Smooth muscle cell of the brain vasculature (primary cell): ENCODE data around the gene PATZ1.
"Not testable (repeated sequence)": the region's sequence is repeated elsewhere in the genome, so short reads cannot be mapped to it uniquely, and the experiment has no call there.

ENCODE experiments used
- DNase-seq: peaks from one replicate; pipeline ENCODE4 v3.0.0-alpha.2; 2012; ENCODE audit warnings: low read depth, low spot score

PATZ1 gene

DNA sequence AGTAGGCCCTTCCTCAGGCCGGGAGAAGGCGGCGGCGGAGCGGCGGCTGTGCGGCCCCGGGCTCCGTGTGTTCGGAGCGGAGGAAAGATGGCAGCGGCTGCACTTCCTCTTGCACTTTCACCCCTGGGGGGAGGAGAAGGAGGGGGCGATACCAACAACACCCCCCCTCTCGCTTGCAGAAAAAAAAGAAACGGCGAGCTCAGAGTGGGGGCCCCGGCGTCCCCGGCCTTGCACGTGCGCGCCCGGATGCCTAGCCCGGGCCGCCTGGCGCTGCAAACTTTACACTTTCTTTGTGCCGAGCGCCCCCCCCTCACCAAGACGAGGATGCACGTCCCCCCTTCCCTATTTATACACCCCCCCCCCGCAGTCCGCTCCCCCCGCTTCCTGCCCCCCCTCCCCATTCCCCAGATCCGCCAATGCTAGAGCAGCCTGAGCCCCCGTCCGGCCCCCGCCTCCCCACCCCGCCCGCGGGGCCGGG is at the start of gene PATZ1:
TSS of gene PATZ1 (minus strand) at position 92 of the 478 bp plus-strand sequence. CDS start 744 bp downstream, outside the sequence.
- no peak for DNase-seq

DNA sequence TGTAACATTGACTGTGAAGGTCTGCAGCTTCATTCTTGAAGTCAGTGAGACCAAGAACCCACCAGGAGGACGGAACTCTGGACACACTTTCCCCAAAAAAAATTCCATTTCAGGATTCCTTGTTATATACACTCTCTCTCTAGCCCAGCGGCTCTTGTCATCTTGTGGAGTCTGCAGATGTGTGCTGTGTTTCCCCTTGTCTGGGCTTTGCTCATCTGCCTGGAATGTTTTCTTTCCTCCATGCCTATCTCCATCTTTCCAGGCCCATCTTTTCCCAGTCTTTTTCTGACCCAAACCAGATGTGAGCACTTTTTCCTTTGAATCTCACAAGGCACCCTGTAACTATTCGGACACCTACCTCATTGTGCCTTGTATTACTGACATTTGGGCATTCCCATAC is 48.2 kb upstream of the PATZ1 start:
- no peak for DNase-seq

GRCh38 chr22:31393893-31394292 is 47.7 kb upstream of the PATZ1 start:
- no peak for DNase-seq

- not testable (repeated sequence) for DNase-seq
Observed at GRCh38 chr22:31378651-31379050, 32.5 kb upstream of the PATZ1 start.

GRCh38 chr22:31378123-31378522 is 32.0 kb upstream of the PATZ1 start:
- no peak for DNase-seq

DNA sequence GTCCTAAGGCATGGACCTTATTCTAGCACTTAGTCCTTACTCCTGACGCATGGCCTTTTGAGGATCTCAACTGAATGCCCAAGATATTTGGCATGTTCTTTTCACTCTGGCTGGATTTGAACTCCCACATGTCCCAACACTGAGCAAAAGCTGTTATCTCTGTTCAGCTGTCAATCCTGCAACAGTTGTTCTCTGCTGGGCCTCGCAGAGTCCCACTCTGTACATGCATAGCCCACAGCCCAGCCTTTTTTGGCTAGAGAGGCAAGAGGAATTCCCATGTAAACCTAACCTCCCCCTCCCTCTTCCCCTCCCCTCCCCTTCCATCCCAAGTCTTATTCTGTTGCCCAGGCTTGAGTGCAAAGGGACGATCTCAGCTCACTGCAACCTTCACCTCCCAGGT is 31.5 kb upstream of the PATZ1 start:
- no peak for DNase-seq

DNA sequence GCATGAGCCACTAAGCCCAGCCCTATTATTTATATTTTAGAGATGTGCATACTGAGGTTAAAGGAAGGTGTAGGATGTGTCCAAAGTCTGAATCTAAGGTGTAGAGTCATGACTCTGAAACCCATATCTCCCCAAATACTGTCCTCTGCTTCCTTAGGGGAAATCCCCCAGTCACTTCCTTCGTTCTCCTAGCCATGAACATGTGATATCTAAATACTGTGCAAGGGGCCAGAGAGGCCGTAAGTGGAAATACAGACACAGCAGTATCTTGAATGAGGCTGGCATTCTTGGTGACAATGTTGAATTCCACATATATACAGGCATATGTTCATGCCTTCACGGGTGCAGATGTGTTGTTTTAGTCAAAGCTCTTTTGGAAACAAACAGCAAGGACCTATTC is 21.3 kb upstream of the PATZ1 start:
- DNase-seq = no peak

DNA sequence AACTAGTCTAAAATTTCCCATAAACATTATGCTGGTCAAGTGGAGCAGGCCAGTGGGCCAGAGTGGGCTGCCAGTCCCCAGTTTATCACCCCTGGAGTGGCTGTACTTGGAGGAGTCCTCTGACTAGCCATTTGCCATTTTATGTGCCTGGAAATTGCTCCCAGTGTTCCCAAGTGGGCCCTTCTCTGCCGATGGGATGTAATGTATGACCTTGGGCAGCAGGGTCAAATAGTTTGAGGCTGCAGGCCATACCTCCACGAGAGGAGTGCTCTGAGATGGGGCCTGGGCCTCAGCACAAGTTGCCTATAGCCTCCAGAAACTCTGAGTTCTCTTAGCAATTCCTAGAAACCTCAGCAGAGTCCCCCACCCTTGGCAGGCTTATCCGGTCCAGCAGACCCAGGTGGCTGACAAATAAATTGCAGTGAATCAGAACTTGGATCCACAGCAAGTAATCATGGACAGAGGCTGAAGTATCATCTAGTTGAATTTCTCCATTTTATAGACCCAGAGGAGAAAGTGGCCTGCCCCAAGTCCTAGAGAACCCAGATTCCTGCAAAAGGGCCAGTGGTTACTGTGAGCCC is 17.8 kb upstream of the PATZ1 start:
- no peak for DNase-seq

- no peak for DNase-seq
Observed at GRCh38 chr22:31361743-31362142, 15.6 kb upstream of the PATZ1 start.

GRCh38 chr22:31360029-31360428 is 13.9 kb upstream of the PATZ1 start:
- no peak for DNase-seq

GRCh38 chr22:31354515-31354914 is 8.4 kb upstream of the PATZ1 start:
- no peak for DNase-seq

GRCh38 chr22:31350410-31350863 is 4.3 kb upstream of the PATZ1 start:
- no peak for DNase-seq

DNA sequence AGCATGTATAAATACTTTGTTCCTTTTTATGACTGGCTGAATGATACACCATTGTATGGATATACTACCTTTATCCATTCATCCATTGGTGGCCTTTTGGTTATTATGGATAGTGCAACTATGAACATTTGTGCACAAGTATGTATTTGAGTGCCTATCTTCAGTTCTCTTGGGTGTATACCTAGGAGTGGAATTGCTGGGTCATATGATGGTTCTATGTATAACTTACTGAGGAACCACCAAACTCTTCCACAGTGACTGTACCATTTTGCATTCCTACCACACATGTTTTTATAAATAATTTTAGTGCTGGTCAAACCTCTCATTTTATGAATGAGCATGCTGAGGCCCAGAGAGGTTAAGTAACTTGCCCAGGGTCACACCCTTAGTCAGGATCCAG is 3.8 kb upstream of the PATZ1 start:
- no peak for DNase-seq

GRCh38 chr22:31348766-31349165 is 2.6 kb upstream of the PATZ1 start:
- no peak for DNase-seq

- not testable (repeated sequence) for DNase-seq
Observed at GRCh38 chr22:31348009-31348337, 1.8 kb upstream of the PATZ1 start.

DNA sequence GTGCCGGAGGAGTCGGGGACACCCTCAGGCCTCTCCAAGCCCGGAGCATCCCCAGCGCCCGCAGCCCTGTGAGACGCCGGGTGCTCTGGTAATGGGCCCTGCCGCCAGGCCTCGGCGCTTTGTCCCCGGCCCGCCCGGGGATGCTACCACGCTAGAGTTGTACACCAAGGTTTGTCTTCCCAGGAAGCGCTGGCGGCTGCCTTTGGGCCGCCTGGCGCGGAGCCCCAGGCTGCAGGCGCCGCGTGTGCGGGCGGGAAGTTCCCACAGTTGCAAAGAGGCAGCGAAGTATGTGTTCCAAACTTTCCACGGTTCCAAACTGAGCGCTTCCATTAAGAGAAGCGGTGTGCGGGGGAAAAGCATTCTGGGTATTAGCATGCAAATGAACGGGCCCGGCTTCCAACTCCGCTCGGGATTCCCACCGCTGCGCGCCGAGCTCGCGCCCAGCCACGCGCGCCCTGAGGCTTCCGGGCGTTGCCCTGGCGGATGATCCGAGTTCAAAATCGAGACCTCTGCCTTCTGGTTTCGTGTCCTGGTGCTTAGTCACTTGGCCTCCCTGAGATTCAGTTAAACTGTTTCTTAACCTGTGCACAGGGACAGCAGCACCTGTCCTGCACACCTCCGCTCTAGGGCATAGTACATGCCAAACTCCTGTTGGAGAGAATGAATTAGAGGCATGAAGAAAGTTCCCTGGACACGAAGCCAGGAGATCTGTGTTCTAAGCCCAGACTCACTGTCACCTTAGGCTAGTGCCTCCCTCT is 1.3 kb upstream of the PATZ1 start:
- DNase-seq = no peak

- no peak for DNase-seq
Observed at GRCh38 chr22:31346733-31347250, 646 bp upstream of the PATZ1 start.

GRCh38 chr22:31345331-31346254 is 553 bp downstream of the PATZ1 start:
- no peak for DNase-seq

GRCh38 chr22:31344578-31345330 is 1.4 kb downstream of the PATZ1 start:
- DNase-seq = no peak

- DNase-seq = no peak
Observed at GRCh38 chr22:31344256-31344577, 1.9 kb downstream of the PATZ1 start.
